BLaER1 treated with 17β-estradiol and CSF1 and Interleukin-3, amounts not matched to agents 10 nM and 100 nM (cell line): ENCODE results near the gene DLL1.

Experiments used
- H3K27ac ChIP-seq, 11 experiments: shearing (Covaris generic); formaldehyde crosslinking; 2 replicates each; pipeline ENCODE4 v1.8.1; 2022
- H3K27me3 ChIP-seq, 11 experiments: shearing (Covaris generic); formaldehyde crosslinking; 2 replicates each; pipeline ENCODE4 v1.8.1; 2022
- H3K36me3 ChIP-seq, 11 experiments: shearing (Covaris generic); formaldehyde crosslinking; 2 replicates each; pipeline ENCODE4 v1.8.1; 2022
- H3K4me1 ChIP-seq, 10 experiments: shearing (Covaris generic); formaldehyde crosslinking; 2 replicates each; pipeline ENCODE4 v1.8.1; 2022
- H3K4me2 ChIP-seq, 11 experiments: shearing (Covaris generic); formaldehyde crosslinking; 2 replicates each; pipeline ENCODE4 v1.8.1; 2022
- H3K4me3 ChIP-seq, 10 experiments: shearing (Covaris generic); formaldehyde crosslinking; 2 replicates each; pipeline ENCODE4 v1.8.1; 2022
- H3K9ac ChIP-seq, 11 experiments: shearing (Covaris generic); formaldehyde crosslinking; 2 replicates each; pipeline ENCODE4 v1.8.1; 2022
- H3K9me3 ChIP-seq, 11 experiments: shearing (Covaris generic); formaldehyde crosslinking; replicated peaks in 1 of 11; 2 replicates each; pipeline ENCODE4 v1.8.1; 2022
- H4K20me1 ChIP-seq, 11 experiments: shearing (Covaris generic); formaldehyde crosslinking; 2 replicates each; pipeline ENCODE4 v1.8.1; 2022
- Cebpa-rat ChIP-seq, 11 experiments: shearing (Covaris generic); IDR thresholded peaks; 2 replicates each; pipeline ENCODE4 v1.8.1; 2022

Gene DLL1

GRCh38 chr6:170264086-170264485, 26.8 kb downstream of the DLL1 start:
- no peak for TF ChIP-seq Cebpa-rat (IDR thresholded peaks at IDR 0.05)
- H3K4me1 ChIP-seq = peaks cover 0 to 15% (median 8%) of the 10 kb centered on the region in 10 experiments; a peak in 14 of 20 replicates
- no peak overlapping the region for H3K9ac ChIP-seq
- peaks cover 0 to 7% (median 0%) of the 10 kb centered on the region in 11 experiments; a peak in 6 of 22 replicates for H4K20me1 ChIP-seq
- H3K4me3 ChIP-seq = no peak overlapping the region
- H3K27ac ChIP-seq = no peak overlapping the region
- peaks cover 0 to 30% (median 7%) of the 10 kb centered on the region in 11 experiments; a peak in 17 of 22 replicates for H3K27me3 ChIP-seq
- no peak overlapping the region for H3K4me2 ChIP-seq
- no peaks in the 10 kb centered on the region for H3K9me3 ChIP-seq
- no peaks in the 10 kb centered on the region for H3K36me3 ChIP-seq

GRCh38 chr6:170263410-170263809, 27.5 kb downstream of the DLL1 start:
- Histone ChIP-seq H3K27ac (no peak overlapping the region), H3K4me2 (no peak overlapping the region), H4K20me1 (no peaks in the 10 kb centered on the region; a peak in 5 of 22 replicates), H3K4me1 (peaks cover 0 to 16% (median 7%) of the 10 kb centered on the region in 10 experiments; a peak in 11 of 20 replicates), H3K9ac (no peak overlapping the region), H3K36me3 (no peaks in the 10 kb centered on the region), H3K27me3 (peaks cover 0 to 23% (median 2%) of the 10 kb centered on the region in 11 experiments; a peak in 12 of 22 replicates), H3K4me3 (no peak overlapping the region), H3K9me3 (no peaks in the 10 kb centered on the region)
- no peak for TF ChIP-seq Cebpa-rat (IDR thresholded peaks at IDR 0.05)

- H3K4me3 ChIP-seq = no peak overlapping the region
- H3K9ac ChIP-seq = no peak overlapping the region
- H3K9me3 ChIP-seq = no peaks in the 10 kb centered on the region
- no peak overlapping the region for H3K4me2 ChIP-seq
- H3K27me3 ChIP-seq = peaks cover 0 to 22% (median 0%) of the 10 kb centered on the region in 11 experiments; a peak in 6 of 22 replicates
- no peaks in the 10 kb centered on the region; a peak in 5 of 22 replicates for H4K20me1 ChIP-seq
- no peak for TF ChIP-seq Cebpa-rat (IDR thresholded peaks at IDR 0.05)
- H3K4me1 ChIP-seq = peaks cover 0 to 19% (median 9%) of the 10 kb centered on the region in 10 experiments; a peak in 16 of 20 replicates
- H3K27ac ChIP-seq = no peak overlapping the region
- H3K36me3 ChIP-seq = no peaks in the 10 kb centered on the region
Observed at GRCh38 chr6:170262489-170263088, 28.3 kb downstream of the DLL1 start.

- Histone ChIP-seq H3K4me1 (peaks cover 0 to 19% (median 11%) of the 10 kb centered on the region in 10 experiments; a peak in 16 of 20 replicates), H3K36me3 (no peaks in the 10 kb centered on the region), H3K4me3 (no peak overlapping the region), H3K27ac (no peak overlapping the region), H4K20me1 (no peaks in the 10 kb centered on the region; a peak in 5 of 22 replicates), H3K4me2 (no peak overlapping the region), H3K9me3 (no peaks in the 10 kb centered on the region), H3K9ac (no peak overlapping the region), H3K27me3 (peaks cover 0 to 28% (median 0%) of the 10 kb centered on the region in 11 experiments; a peak in 6 of 22 replicates)
- no peak for TF ChIP-seq Cebpa-rat (IDR thresholded peaks at IDR 0.05)
Observed at GRCh38 chr6:170261643-170262488, 29.0 kb downstream of the DLL1 start.

- H3K9ac ChIP-seq = no peak overlapping the region
- peaks cover under 1 to 22% (median 11%) of the 10 kb centered on the region in 10 experiments; a peak in 13 of 20 replicates for H3K4me1 ChIP-seq
- peaks cover 0 to 38% (median 0%) of the 10 kb centered on the region in 11 experiments; a peak in 6 of 22 replicates for H3K27me3 ChIP-seq
- no peaks in the 10 kb centered on the region for H3K36me3 ChIP-seq
- H4K20me1 ChIP-seq = no peaks in the 10 kb centered on the region; a peak in 5 of 22 replicates
- no peak for TF ChIP-seq Cebpa-rat (IDR thresholded peaks at IDR 0.05)
- no peak overlapping the region for H3K27ac ChIP-seq
- no peak overlapping the region for H3K4me2 ChIP-seq
- H3K9me3 ChIP-seq = no peaks in the 10 kb centered on the region
- H3K4me3 ChIP-seq = no peak overlapping the region
Observed at GRCh38 chr6:170260686-170261085, 30.2 kb downstream of the DLL1 start.

- Histone ChIP-seq H3K4me1 (peaks cover 0 to 20% (median 14%) of the 10 kb centered on the region in 10 experiments; a peak in 13 of 20 replicates), H3K27me3 (peaks cover 0 to 42% (median 0%) of the 10 kb centered on the region in 11 experiments; a peak in 6 of 22 replicates), H3K36me3 (no peaks in the 10 kb centered on the region), H3K4me3 (no peak overlapping the region), H3K9me3 (no peaks in the 10 kb centered on the region), H3K9ac (no peak overlapping the region), H4K20me1 (peaks cover 0 to 7% (median 0%) of the 10 kb centered on the region in 11 experiments; a peak in 6 of 22 replicates), H3K4me2 (no peak overlapping the region), H3K27ac (no peak overlapping the region)
- no peak for TF ChIP-seq Cebpa-rat (IDR thresholded peaks at IDR 0.05)
Observed at GRCh38 chr6:170259278-170259677, 31.6 kb downstream of the DLL1 start.

GRCh38 chr6:170258407-170258806, 32.5 kb downstream of the DLL1 start:
- H3K9ac ChIP-seq = no peak overlapping the region
- peaks cover 0 to 42% (median 0%) of the 10 kb centered on the region in 11 experiments; a peak in 6 of 22 replicates for H3K27me3 ChIP-seq
- H3K9me3 ChIP-seq = no peaks in the 10 kb centered on the region
- H3K4me1 ChIP-seq = peaks cover 0 to 20% (median 14%) of the 10 kb centered on the region in 10 experiments; a peak in 13 of 20 replicates
- no peaks in the 10 kb centered on the region for H3K36me3 ChIP-seq
- no peak overlapping the region for H3K4me2 ChIP-seq
- no peak overlapping the region for H3K27ac ChIP-seq
- H4K20me1 ChIP-seq = peaks cover 0 to 7% (median 0%) of the 10 kb centered on the region in 11 experiments; a peak in 6 of 22 replicates
- H3K4me3 ChIP-seq = no peak overlapping the region
- no peak for TF ChIP-seq Cebpa-rat (IDR thresholded peaks at IDR 0.05)

- TF ChIP-seq Cebpa-rat (IDR thresholded peaks at IDR 0.05) = no peak
- H3K36me3 ChIP-seq = no peaks in the 10 kb centered on the region
- no peaks in the 10 kb centered on the region for H3K9me3 ChIP-seq
- no peak overlapping the region for H3K9ac ChIP-seq
- H3K27me3 ChIP-seq = peaks cover 0 to 34% (median 0%) of the 10 kb centered on the region in 11 experiments; a peak in 6 of 22 replicates
- peaks cover 0 to 7% (median 0%) of the 10 kb centered on the region in 11 experiments; a peak in 5 of 22 replicates for H4K20me1 ChIP-seq
- no peak overlapping the region for H3K4me3 ChIP-seq
- H3K27ac ChIP-seq = no peak overlapping the region
- peak overlapping the region in 6 of 11 experiments; percentile 24 to 68 (median 44); a peak in 10 of 22 replicates for H3K4me2 ChIP-seq
- peaks cover 0 to 20% (median 14%) of the 10 kb centered on the region in 10 experiments; a peak in 13 of 20 replicates for H3K4me1 ChIP-seq
Observed at GRCh38 chr6:170257376-170257775, 33.5 kb downstream of the DLL1 start.

GRCh38 chr6:170256641-170257040, 34.2 kb downstream of the DLL1 start:
- Histone ChIP-seq H4K20me1 (peaks cover 0 to 12% (median 0%) of the 10 kb centered on the region in 11 experiments; a peak in 3 of 22 replicates), H3K27me3 (peaks cover 0 to 29% (median 0%) of the 10 kb centered on the region in 11 experiments; a peak in 5 of 22 replicates), H3K4me3 (no peak overlapping the region), H3K9me3 (no peaks in the 10 kb centered on the region), H3K4me2 (no peak overlapping the region), H3K36me3 (no peaks in the 10 kb centered on the region), H3K9ac (no peak overlapping the region), H3K4me1 (peaks cover 0 to 20% (median 14%) of the 10 kb centered on the region in 10 experiments; a peak in 13 of 20 replicates), H3K27ac (no peak overlapping the region)
- TF ChIP-seq Cebpa-rat (IDR thresholded peaks at IDR 0.05) = no peak
